Psoas muscle (tissue), 8 donors: ENCODE measurements around the gene DDX41. TPM values are rescaled to one million over a fixed set of nuclear protein-coding genes. Genes with fewer than 3 reads are reported as not detected.

Source experiments
- ATAC-seq, 4 donors: fragments of 200-7000 bp; cut with Tn5 transposase; one replicate each; pipeline ENCODE4 v1.9.1; 2020; ENCODE audit warnings: moderate library complexity in 3 of 4, mild to moderate bottlenecking in 2 of 4
- DNase-seq, 2 donors: peaks; one replicate each; pipeline ENCODE4 v3.0.0-alpha.2; 2020
- H3K27ac ChIP-seq: fragments of 200-600 bp; one replicate; pipeline ENCODE4 v1.8.0; 2022
- H3K27me3 ChIP-seq, 3 donors: fragments of 200-600 bp in 1 of 3; one replicate each; pipeline versions ENCODE4 v1.6.1 to v1.8.0; 2013 to 2022; ENCODE audit warnings: low read length in 2 of 3, mild to moderate bottlenecking in 2 of 3, moderate library complexity in 1 of 3; ENCODE audit not compliant: insufficient read depth in 3 of 3
- H3K36me3 ChIP-seq, 2 donors: fragments of 200-600 bp in 1 of 2; one replicate each; pipeline versions ENCODE4 v1.6.1 to v1.8.0; 2013 to 2022; ENCODE audit warnings: low read depth in 1 of 2, mild to moderate bottlenecking in 1 of 2, moderate library complexity in 1 of 2; ENCODE audit not compliant: insufficient read depth in 1 of 2
- H3K4me1 ChIP-seq: fragments of 200-600 bp; one replicate; pipeline ENCODE4 v1.8.0; 2022
- H3K4me3 ChIP-seq: fragments of 200-600 bp; one replicate; pipeline ENCODE4 v1.8.0; 2022; ENCODE audit warnings: mild to moderate bottlenecking
- H3K9me3 ChIP-seq: fragments of 200-600 bp; one replicate; pipeline ENCODE4 v1.8.0; 2022
- CTCF ChIP-seq: fragments of 200-600 bp; IDR thresholded peaks from one replicate; pipeline ENCODE4 v1.8.0; 2022; ENCODE audit warnings: antibody characterized with exemption
- WGBS, 3 donors: extraction: QIAGEN DNeasy Blood & Tissue Kit; methylation state at CpG; one replicate each; pipeline versions ENCODE4 v1.1.6 to v1.1.7; 2013; 5-methylcytosine and 5-hydroxymethylcytosine counted together
- intact Hi-C, 2 donors: fragments of 100-400 bp; cut with DNase I; formaldehyde crosslinking; loops; one replicate each; pipeline versions ENCODE4 v1.11.0 to v1.14.2; 2022
- polyA plus RNA-seq, 3 donors: library from polyadenylated mRNA; stranded (reverse); fragments of 200-250 nt; gene quantifications; one replicate each; pipeline ENCODE4 v1.2.3, GENCODE V29; 2013
- total RNA-seq, 4 donors: library from RNA; stranded (reverse); fragmentation: NEBNext Ultra II Directional in 2 of 4; extraction: Animal tissue kit (Norgen Biotek cat#: 25700) in 2 of 4; gene quantifications; one replicate each; pipeline versions ENCODE4 v1.2.1 to v1.2.4, GENCODE V29; 2021 to 2023
- donor health status: healthy with polysubstance abuse.
- donor health status: DM: no; HTN: no; CAD: no; lungs with moderate emphysema.
- donor health status: Bipolar disorder and iron deficiency.
- donor health status: healthy.
- donor health status: DM: yes; HTN: yes; CAD: no.
- donor health status: DM: no; HTN: no; CAD: no.
- donor health status: DM: no; HTN: no; CAD: no.
- donor health status: DM: yes; HTN: yes; CAD: no.

The DDX41 gene
- total and polyA plus RNA-seq, 7 donors: 37.2 to 71.6 (median 41.0) TPM

- H3K9me3 ChIP-seq: no peaks in the 10 kb centered on the region
- H3K4me3 ChIP-seq: peak overlapping the region; percentile 54
- no peak for ATAC-seq
- no peak for DNase-seq
- TF ChIP-seq CTCF: no peak
- H3K27ac ChIP-seq: no peak overlapping the region
- no peaks in the 10 kb centered on the region for H3K4me1 ChIP-seq
- intact Hi-C loops: no loop called here
- no peaks in the 10 kb centered on the region for H3K27me3 ChIP-seq
- 37 to 47% (median 37%) methylated on average over 7 to 8 of the region's 8 CpGs for WGBS, 3 donors
- H3K36me3 ChIP-seq: peaks cover 7 to 47% of the 10 kb centered on the region in 2 donors
Measured at GRCh38 chr5:177508837-177509236, 7.9 kb downstream of the DDX41 start.

GRCh38 chr5:177508221-177508611 is 8.5 kb downstream of the DDX41 start:
- peak overlapping the region; percentile 54 for H3K4me3 ChIP-seq
- no peaks in the 10 kb centered on the region for H3K9me3 ChIP-seq
- TF ChIP-seq CTCF: no peak
- no peaks in the 10 kb centered on the region for H3K27me3 ChIP-seq
- intact Hi-C loops: no loop called here
- DNase-seq (no peak), ATAC-seq (no peak)
- no peaks in the 10 kb centered on the region for H3K4me1 ChIP-seq
- 80 to 85% (median 83%) methylated on average over 26 of the region's 26 CpGs for WGBS, 3 donors
- H3K36me3 ChIP-seq: peaks cover 5 to 42% of the 10 kb centered on the region in 2 donors
- H3K27ac ChIP-seq: no peak overlapping the region

- 82 to 92% (median 90%) methylated on average over 17 of the region's 17 CpGs for WGBS, 3 donors
- Histone ChIP-seq H3K36me3 (peaks cover 0 to 37% of the 10 kb centered on the region in 2 donors), H3K9me3 (no peaks in the 10 kb centered on the region), H3K4me3 (peak overlapping the region; percentile 54), H3K27me3 (no peaks in the 10 kb centered on the region), H3K27ac (no peak overlapping the region), H3K4me1 (no peaks in the 10 kb centered on the region)
- intact Hi-C loops: no loop called here
- TF ChIP-seq CTCF: no peak
- ATAC-seq (no peak), DNase-seq (no peak)
Measured at GRCh38 chr5:177507596-177508220, 9.1 kb downstream of the DDX41 start.

GRCh38 chr5:177507165-177507564 is 9.6 kb downstream of the DDX41 start:
- ATAC-seq: no peak
- TF ChIP-seq CTCF: peak; percentile 5
- Histone ChIP-seq H3K4me1 (no peaks in the 10 kb centered on the region), H3K27me3 (no peaks in the 10 kb centered on the region), H3K9me3 (no peaks in the 10 kb centered on the region), H3K27ac (no peak overlapping the region), H3K4me3 (no peak overlapping the region), H3K36me3 (peaks cover 0 to 31% of the 10 kb centered on the region in 2 donors)
- intact Hi-C loops: no loop called here
- 86 to 89% (median 88%) methylated on average over 9 of the region's 9 CpGs for WGBS, 3 donors
- no peak for DNase-seq

- WGBS, 3 donors: 91 to 97% (median 93%) methylated on average over 4 of the region's 4 CpGs
- no peaks in the 10 kb centered on the region for H3K9me3 ChIP-seq
- intact Hi-C loops: no loop called here
- no peaks in the 10 kb centered on the region for H3K4me1 ChIP-seq
- peaks cover 0 to 10% of the 10 kb centered on the region in 2 donors for H3K36me3 ChIP-seq
- no peaks in the 10 kb centered on the region for H3K27me3 ChIP-seq
- no peak overlapping the region for H3K27ac ChIP-seq
- no peak for DNase-seq
- no peak overlapping the region for H3K4me3 ChIP-seq
- no peak for TF ChIP-seq CTCF
- ATAC-seq: no peak
Measured at GRCh38 chr5:177505075-177505474, 11.7 kb downstream of the DDX41 start.
